Keratinocyte (primary cell): ENCODE measurements around the gene ITIH4.

Source experiments
- CTCF ChIP-seq, 3 experiments: IDR thresholded peaks in 1 of 3; conservative IDR thresholded peaks in 1 of 3; optimal IDR thresholded peaks in 1 of 3; 2 replicates in 2 of 3; 3 replicates in 1 of 3; pipeline versions ENCODE3 to v1.5.1; 2011; ENCODE audit warnings: low read length in 3 of 3, mild to moderate bottlenecking in 3 of 3, moderate library complexity in 2 of 3, control low read depth in 1 of 3, inconsistent platforms in 1 of 3; ENCODE audit not compliant: insufficient read depth in 2 of 3; ENCODE audit errors: extremely low read depth in 1 of 3
- EZH2 ChIP-seq: IDR thresholded peaks from one replicate; pipeline ENCODE4 v1.6.1; 2012; ENCODE audit warnings: inconsistent platforms, mild to moderate bottlenecking, low read length, moderate library complexity

GRCh38 chr3:52822363-52822762, 8.1 kb downstream of the ITIH4 start:
- TF ChIP-seq CTCF (optimal IDR thresholded peaks at IDR 0.05 in 1 of 3, IDR thresholded peaks at IDR 0.05 in 1 of 3, conservative IDR thresholded peaks at IDR 0.05 in 1 of 3; ENCODE audit: extremely low read depth in 1 of 3, insufficient read depth in 2 of 3, low read length in 3 of 3) (no peak), EZH2 (no peak)
